ENCODE measurements around the gene PCGF1.

Gene PCGF1

GRCh38 chr2:74514368-74515270 lies 7.1 kb upstream of the PCGF1 start, which contains the start of gene TLX2:
TSS of gene TLX2 (plus strand) at chr2:74514450. CDS start at chr2:74514807, 357 bp downstream.
- FAIRE-seq: no peak

GRCh38 chr2:74513605-74514367 lies 6.3 kb upstream of the PCGF1 start:
- FAIRE-seq: no peak

GRCh38 chr2:74512744-74513604 lies 5.5 kb upstream of the PCGF1 start:
- FAIRE-seq: no peak

GRCh38 chr2:74511104-74511989 lies 3.9 kb upstream of the PCGF1 start:
- no peak for FAIRE-seq

- no peak for FAIRE-seq
Observed at GRCh38 chr2:74510272-74510671, 2.8 kb upstream of the PCGF1 start.

- no peak for FAIRE-seq
Observed at GRCh38 chr2:74507926-74508520, 528 bp upstream of the PCGF1 start.

GRCh38 chr2:74505448-74506246 lies 1.8 kb downstream of the PCGF1 start:
- no peak for FAIRE-seq

- FAIRE-seq: no peak
Observed at GRCh38 chr2:74504591-74504990, 2.9 kb downstream of the PCGF1 start.

GRCh38 chr2:74503506-74504475 lies 3.7 kb downstream of the PCGF1 start:
- no peak for FAIRE-seq

GRCh38 chr2:74502720-74503505 lies 4.6 kb downstream of the PCGF1 start:
- FAIRE-seq: no peak

GRCh38 chr2:74502147-74502719 lies 5.3 kb downstream of the PCGF1 start:
- no peak for FAIRE-seq

- FAIRE-seq: no peak
Observed at GRCh38 chr2:74501335-74502071, 6.0 kb downstream of the PCGF1 start.

GRCh38 chr2:74500578-74500946 lies 6.9 kb downstream of the PCGF1 start:
- FAIRE-seq: no peak

- FAIRE-seq: no peak
Observed at GRCh38 chr2:74499940-74500577, 7.4 kb downstream of the PCGF1 start.

GRCh38 chr2:74499267-74499939 lies 8.1 kb downstream of the PCGF1 start, which contains the start of gene LBX2:
TSS of gene LBX2 (minus strand) at chr2:74499603. CDS start at chr2:74499537, 66 bp downstream.
- FAIRE-seq: no peak
